GM21786 (cell line): ENCODE results near the gene IL11RA.

Experiments
- ATAC-seq: cut with Tn5 transposase; IDR thresholded peaks from one replicate; pipeline ENCODE4 v1.9.1; 2021; ENCODE audit not compliant: unreplicated experiment

Gene IL11RA

DNA sequence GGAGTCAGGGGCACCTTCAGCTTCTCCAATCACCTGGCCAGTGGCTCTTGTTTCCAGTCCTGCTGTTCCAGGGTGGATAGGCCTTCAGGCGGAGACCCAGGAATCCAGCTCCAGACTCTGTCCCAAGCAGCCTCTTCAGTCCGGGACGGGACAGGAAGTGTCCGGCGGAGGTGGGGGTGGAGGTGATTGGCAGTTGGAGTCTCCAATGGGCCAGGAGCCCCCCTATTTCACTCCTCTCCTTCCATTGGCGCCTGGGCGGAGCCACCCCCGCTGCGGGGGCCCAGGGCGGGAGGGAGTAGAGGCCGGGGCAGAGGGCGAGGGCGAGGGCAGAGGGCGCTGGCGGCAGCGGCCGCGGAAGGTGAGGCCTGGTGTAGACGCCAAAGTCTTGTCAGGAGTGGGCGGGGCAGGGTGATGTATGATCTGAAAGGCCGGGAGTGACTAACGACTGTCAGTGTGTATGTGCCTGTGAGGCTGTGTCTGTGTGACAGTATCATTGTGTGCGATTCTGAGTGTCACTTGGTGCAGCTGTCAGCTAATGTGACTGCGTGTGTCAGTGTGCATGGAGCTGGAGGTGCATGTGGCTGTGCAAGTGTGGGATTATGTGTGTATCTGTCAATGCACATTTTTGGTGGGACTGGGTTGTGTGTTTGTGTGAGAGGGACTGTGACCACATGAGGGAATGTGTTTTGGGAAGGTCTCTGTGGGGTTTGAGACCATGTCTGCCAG lies at the start of gene IL11RA:
Gene IL11RA (plus strand): TSS at position 310 of the 726 bp plus-strand sequence. CDS start 3,033 bp downstream, outside the sequence.
- no peak for ATAC-seq

DNA sequence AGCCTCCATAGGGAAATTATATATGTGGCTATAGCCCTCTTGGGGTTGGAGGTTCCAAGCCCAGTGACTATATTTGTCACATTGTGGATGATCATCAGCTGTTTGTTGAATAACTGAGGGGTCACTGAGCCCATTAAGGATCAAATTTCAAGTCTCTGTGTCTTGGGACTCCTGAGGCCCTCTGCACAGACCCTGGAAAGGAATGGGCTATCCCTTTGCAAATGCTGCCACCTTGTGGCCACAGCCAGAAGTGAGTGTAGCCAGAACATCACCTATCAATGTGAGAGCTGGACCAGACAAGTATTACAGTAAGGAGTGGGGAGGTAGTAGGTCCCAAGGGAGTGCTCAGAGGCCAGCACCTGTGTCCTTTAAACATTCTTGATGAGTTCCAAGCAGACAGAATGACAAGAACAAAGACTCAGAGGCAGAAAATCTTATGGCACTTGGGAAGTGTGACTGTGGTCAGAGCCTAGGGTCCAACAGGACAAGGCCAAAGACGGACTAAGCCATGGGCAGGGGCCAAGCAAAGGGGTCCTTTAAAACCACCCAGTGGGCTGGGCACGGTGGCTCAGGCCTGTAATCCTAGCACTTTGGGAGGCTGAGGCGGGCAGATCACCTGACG lies 48.3 kb upstream of the IL11RA start:
- ATAC-seq, result no peak

DNA sequence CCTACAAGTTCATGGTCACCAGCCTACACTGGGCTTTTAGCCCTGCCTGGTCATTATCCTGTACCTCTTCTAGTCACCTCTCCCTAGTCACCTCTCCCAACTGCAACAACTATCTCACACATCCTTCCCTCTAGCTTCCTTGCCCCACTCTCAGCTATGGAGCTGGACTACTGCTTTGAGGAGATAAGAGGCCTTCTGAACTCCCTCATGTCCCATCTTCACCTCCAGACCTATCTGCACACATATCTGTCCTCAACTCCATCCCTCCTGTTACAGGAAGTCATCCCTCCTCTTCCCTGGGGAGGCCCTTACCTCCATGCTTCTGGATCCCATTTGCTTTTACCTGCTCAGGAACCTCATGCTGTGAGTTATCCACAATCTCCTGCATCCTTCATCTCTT lies 45.8 kb upstream of the IL11RA start:
- no peak for ATAC-seq

- ATAC-seq, result no peak
Measured at GRCh38 chr9:34606905-34607304, 45.1 kb upstream of the IL11RA start.

- no peak for ATAC-seq
Measured at GRCh38 chr9:34607331-34607730, 44.7 kb upstream of the IL11RA start.

GRCh38 chr9:34610434-34611206 lies 41.4 kb upstream of the IL11RA start:
- no peak for ATAC-seq

DNA sequence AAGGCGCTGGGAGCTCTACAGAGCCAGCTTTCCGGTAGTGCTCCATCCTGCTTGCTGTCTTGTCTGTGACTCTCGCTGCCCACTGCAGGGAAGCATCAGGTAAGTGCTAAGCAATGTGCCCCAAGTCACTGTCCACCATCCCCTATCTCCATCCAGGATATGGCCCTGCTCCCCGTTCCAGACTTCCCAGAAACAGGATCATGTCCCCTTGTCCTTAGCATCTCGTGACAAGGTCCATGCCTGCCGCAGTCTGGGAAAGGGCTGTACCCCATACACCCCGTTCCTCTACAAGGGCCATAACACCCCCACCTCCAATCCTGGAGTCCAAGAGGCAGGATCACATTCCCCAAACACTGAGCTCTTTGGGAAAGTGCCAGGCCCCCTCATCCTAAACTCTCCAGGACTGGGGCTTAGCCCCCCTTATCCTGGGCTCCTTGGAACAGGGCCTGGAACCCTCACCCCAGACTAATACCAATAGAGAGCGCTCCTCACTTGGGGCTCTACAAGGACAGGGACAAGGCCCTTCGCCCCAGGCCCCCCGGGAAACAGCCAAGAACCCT lies 40.7 kb upstream of the IL11RA start:
- no peak for ATAC-seq

DNA sequence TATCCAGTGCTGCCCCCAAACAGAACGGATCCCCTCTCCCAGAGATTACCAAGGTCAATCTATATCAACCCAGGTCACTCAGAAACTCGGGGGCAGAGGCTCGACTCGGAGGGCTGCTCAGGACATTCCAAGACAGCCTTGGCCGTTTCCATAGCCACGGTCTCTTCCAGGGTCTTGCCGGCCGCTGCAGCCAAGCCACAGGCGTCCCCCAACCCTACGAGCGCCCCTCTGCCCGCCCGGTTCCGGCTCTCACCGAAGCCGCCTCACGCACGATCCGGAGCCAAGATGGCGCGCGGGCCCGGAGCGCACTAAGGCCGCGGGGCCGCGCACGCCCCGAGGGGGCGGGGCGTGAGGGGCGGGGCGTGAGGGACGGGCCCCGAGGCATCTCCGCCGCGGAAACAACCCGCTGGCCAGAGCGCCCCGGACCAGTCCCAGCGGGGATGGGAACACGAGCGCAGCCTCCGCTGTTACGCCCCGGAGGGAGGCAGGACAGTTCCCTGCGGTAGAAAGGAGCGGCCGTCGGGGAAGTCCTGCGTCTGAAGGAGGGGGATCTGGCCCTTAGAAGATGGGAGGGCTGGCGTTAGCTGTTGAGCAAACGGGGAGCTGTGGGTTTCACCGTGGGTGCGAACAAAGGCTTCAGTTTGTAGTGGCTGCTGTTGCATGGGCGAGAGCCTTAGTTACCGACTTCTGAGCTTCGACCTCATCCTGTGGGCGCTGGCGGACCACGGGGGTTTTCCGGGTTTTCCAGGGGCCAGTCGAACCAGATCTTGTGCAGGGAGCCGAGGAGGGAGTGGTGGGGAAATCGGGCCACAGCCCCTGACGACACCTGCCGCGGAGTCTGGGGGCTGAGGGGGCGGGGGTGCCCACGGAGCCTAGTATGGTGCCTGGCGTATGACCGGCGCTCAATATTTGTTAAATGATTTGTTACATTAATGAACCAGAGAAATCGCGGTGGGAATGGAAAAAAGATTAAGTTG lies 39.9 kb upstream of the IL11RA start, which contains the start of gene RPP25L:
Gene RPP25L (minus strand): TSS at position 287 of the 977 bp plus-strand sequence. CDS start 801 bp downstream, outside the sequence.
- peak; percentile 81 for ATAC-seq

- no peak for ATAC-seq
Measured at GRCh38 chr9:34612788-34613390, 39.1 kb upstream of the IL11RA start.

DNA sequence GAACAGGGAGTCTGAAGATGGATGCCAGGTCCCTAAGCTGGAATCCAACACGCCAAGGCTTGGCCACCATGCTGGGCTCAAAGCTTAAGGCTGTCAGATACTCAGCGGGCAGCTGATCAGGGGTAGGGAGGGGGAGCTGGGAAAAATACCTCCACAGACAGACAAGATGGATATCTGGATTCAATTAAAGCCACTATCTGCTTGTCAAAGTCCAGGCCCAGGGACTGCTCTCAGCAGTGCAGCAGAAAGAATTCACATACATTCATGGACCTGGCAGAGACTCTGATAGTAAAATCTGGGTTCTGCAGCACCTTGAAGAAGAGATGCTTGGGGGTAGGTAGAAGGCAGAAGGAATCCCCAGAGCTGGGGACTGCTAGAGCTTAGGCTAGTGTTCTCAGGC lies 36.9 kb upstream of the IL11RA start:
- no peak for ATAC-seq

DNA sequence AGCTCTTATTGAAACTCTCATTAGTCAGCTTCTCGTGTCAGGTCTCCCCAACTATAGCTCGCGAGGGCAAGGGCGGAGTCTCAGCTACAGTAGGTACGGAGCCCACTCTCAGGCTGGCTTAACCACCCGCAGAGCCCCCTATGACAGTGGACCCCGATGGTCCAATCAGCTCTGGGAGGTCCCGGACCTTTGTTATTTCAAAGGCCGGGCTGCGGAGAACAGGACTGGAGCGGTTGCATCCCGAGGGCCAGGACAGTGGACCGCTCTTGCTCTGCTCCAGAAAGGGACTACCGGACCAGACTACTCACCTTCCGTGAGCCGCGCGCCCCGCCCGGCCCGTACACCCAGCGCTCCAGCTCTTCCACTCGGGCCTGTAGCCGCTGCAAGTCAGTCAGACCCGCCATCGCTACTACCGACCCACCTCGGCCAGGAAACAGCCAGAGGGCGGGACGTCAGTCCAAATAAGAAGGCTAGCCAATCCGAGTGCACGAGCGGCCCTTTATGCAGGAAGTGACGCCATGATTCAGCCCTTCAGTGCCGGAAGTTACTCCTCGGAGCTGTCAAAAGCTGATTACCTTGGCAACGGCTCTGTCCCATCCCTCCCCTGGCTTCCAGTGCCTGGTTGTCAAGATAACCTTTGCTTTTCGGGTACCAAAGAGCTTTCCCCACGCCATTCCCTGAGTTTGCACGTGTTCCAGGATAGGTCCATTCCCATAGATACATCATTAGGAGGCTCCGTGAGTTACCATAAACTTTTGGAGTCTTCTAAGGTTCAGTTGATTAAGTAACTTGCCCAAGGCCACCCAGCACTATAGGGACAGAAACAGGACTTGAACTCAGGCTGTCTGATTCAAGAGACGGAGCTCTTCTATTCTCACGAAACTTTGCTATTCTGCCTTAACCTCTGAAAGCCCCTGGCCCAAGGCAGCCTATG lies 31.7 kb upstream of the IL11RA start, which contains the start of gene DCTN3:
Gene DCTN3 (minus strand): TSS at position 435 of the 934 bp plus-strand sequence. CDS start 31 bp downstream, at position 404.
- peak; percentile 99 for ATAC-seq

DNA sequence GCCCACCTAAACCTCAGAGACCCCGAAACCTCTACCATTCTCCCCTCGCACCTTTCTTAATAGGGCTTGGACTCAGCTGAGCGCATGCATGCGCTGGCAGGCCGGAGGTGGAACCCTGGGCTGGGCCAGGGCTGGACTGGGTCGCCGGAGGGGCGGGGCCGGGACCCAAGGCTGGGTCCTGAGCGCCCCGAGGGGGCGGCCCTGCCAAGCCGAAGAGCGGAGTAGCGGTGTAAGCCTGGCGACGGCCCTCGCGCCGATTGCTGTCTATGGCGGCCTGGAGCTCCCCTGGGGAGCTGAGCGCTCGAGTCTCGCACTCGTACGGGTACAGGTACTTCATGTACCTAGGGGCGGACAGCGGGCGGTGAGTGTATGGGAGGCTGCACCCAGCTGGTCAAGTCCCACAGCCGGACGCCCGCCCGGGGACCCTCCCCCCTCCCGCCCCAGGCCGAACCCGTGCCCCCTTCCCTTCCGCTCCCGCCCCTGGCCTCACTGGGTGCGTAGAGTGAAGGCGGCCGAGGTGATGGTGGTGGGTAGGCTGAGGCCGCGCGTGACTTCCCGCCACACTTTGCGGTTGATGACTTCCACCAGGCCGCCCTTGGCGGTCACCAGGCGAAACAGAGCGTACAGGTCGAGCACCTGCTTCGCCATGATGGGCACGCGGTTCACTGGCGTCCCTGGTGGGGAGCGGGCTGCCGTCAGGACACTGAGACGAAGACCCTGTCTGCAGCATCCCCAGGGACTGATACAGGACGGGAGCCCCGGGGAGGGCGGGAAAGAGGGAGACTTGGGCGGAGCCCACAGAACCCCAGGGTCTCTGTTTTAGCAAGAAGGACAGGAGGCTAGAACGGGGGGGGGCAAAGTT lies 28.4 kb upstream of the IL11RA start:
- no peak for ATAC-seq

DNA sequence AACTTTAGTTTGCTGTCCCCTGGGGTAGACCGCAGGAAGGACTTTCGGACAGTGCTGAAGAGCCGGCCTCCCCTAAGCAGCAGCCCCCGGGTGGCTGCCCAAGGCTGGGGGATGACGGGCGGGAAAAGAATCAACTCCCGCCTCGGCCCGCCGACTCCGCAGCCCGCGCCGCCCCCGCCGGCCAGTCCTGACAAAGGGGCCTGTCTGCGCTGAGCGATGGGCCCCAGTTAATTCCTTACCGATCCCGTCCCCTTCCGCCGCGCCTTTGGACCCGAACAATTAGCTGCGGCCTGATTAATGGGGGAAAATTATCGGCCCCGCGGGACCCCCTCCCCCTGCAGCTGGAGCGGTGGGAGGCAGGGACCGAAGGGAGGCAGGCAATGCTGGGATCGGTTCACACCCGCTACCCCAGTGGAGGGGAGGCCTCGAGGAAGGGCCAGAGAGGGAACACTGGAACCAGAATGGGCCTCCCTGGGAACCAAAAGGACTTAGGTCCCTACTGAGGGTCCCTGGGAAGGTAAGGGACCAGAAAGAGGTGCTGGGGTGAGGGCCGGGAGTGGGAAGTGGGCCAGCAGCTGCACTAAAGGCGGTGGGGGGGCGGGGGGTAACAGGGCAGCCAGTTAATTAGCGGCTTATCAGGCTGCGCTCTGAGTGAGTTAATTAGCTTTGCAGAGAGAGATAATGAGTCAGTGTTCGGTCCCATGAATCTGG lies 27.4 kb upstream of the IL11RA start:
- no peak for ATAC-seq

DNA sequence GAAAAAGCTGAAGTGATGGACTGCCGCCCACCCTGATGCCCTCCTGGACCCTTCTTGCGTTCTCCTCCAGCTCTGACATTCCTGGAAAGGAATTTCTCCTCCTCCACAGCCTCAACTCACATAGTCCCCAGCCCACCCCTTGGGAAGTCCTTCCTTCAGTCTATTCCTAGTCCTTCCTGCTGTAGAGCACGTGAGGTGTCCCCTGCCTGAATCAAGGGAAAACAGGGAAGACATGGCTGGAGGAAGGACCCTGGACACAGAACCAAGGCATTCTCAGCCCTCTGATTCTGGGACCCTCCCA lies 26.8 kb upstream of the IL11RA start:
- no peak for ATAC-seq

GRCh38 chr9:34627716-34628655 lies 24.0 kb upstream of the IL11RA start:
- ATAC-seq, result no peak
